DMS 273 treated with DMSO at 0.1 percent for 48 hours (cell line): ENCODE measurements around the gene KCNJ16.

Source experiments
- DNase-seq: peaks from one replicate; lab custom pipeline; 2025; lab: John Stamatoyannopoulos, UW

Gene KCNJ16

DNA sequence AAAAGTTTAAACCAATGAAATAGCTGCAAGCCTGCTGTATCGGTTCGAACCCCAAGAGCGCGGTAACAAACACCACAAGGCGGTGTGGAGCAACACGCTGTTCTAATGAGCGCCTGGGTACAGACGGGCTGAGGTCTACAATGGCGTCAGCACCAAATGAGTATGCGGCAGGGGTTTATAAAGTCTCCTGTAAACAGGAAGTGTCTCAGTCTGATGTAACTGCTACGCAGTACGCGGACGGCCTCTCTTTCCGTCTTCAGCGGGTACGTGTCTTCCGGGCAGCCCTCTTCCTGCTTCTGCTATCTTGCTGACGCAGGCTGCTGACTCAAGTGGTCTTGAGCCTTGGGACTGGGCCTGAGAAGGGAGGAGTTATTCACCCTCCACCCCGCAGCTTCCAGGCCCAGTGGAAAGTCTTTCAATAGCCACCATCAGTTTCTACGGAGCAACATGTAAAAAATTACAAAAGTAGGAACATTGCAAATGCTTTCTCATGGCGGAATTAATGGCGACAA is 53.8 kb downstream of the KCNJ16 start:
- no peak for DNase-seq

DNA sequence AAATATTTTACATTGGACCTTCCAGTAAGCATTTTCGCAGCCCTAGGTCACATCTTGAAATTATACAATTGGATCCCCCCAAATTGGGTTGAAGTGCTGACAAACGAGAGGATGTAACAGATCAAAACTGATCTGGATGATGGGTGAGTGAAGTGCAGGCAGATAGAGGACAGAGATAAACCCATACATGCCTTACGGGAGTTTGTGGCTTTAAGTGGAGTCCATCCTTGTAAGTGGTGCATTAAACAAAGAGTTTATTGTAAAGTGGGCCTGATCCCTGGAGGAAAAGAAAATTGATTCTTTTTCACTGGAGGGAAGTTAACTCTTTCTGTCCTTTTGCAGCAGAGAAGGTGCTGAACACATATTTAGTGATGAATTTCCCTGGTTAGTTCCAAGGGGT is 55.3 kb downstream of the KCNJ16 start:
- DNase-seq = no peak

DNA sequence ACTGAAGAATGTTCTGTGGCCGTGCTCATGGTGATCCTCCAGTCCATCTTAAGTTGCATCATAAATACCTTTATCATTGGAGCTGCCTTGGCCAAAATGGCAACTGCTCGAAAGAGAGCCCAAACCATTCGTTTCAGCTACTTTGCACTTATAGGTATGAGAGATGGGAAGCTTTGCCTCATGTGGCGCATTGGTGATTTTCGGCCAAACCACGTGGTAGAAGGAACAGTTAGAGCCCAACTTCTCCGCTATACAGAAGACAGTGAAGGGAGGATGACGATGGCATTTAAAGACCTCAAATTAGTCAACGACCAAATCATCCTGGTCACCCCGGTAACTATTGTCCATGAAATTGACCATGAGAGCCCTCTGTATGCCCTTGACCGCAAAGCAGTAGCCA is 57.5 kb downstream of the KCNJ16 start:
- no peak for DNase-seq

DNA sequence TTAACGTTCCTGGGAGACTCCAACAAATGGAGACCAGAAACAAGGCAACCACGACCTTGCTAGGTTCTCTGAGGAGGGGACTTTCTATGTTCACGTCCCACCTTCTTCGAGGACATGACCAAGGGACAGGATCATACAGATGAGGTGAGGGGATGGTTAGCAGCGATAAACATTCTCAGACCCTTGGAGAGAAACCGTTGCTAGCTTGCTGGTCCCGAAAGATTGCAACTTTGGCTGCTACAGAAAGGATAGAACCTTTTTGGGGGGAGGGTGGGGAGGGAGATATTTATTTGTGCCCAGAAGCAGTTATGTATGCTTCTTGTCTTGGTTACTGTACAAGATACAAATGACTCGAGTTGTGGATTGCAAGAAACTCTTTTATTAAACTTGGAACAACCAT is 59.0 kb downstream of the KCNJ16 start:
- DNase-seq = no peak

DNA sequence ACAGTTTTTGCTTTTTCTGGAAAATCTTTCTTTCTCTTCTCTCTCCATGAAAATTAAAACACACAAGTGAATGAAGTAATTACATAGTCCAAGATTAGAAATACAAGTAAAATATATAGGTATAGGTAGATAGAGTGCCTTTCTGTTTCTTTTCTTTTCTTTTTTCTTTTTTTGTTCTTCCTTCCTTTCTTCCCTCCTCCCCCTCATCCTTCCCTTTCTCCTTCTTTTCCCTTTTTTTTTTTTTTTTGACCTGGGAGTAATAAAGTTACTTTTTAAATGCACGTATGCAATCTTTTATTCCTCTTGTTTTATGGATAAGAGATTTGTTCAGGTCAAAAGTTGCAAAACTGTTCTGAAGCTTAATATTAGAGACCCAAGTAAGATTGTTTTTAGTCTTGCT is 59.8 kb downstream of the KCNJ16 start:
- DNase-seq = no peak

DNA sequence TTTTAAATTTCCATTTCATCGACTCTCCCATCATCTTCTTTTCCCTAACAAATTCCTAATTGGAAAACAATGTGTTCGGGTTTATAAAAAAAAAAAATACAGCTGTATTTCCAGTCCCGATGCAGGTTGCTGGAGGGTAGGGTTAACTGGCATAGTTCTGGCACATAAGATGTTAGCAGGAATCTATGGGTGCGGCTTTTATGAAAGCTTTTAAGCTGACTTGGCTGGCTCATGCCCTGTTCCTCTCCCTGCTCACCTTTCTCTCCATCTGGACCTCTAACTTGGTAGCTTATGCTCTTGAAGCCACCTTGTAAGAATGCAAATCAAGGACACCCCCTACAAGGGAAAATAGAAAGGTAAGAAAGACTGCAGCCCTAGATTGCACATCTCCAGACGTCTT is 61.1 kb downstream of the KCNJ16 start:
- DNase-seq = no peak

DNA sequence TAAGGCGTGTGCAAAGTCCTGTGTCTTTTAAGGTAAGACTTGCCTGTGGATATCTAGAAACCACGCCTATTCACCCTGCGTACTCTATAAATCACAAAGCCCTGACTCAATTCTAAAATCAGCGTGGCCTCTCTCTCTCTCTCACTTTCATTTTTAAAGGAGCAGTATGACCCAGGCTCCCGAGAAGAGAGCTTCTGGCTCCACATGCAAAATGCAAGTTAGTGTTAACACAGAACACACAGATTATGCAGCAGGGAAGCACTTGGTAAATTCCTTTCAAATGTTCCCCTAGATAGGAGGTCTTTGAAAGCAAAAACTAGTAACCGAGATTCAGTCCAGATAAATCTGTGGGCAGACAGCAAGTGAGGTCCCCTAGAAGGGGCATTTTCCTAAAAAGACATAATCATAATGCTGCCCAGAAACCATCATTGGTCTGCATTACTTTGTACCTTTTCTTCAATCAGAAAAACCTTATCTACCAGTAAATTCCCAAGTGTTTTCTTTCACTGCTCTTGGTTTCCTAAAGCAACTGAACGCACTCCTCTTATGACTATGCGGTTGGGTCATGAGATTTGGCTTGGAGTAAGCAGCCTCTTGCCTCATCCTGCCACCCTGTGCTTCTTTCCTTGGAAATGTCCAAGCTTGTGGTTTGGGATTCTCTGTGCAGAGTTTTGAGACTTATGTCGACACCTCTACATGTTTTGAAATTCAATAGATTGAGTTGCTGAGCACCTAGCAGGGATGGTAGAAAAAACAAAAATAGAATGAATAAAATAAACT is 62.6 kb downstream of the KCNJ16 start:
- no peak for DNase-seq

DNA sequence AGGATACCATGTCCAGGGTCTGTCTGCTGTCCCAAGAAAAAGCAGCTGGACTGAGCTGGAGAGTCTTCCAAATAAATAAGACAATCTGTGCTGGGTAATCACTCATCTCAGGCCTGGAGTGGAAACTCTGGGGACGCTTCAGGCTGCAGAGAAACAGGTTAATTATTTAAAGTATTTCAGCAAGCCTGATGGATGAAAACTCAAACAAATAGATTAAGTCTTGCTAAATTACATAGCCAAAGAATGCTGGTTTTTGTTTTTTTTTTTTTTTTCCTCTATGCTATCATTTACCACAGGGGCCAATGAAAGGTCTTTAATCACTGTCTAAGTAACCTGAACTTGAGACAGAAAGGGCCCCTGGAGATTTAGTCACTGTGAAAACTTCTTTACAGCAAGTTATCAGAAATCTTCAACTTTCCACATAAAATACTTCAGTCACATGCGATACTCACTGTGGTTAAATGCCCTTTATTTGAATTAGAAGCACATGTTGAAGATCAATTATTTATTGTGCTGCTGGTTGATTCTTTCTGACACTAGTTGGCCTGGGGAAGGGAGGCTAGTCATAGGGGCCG is 63.4 kb downstream of the KCNJ16 start:
- no peak for DNase-seq

DNA sequence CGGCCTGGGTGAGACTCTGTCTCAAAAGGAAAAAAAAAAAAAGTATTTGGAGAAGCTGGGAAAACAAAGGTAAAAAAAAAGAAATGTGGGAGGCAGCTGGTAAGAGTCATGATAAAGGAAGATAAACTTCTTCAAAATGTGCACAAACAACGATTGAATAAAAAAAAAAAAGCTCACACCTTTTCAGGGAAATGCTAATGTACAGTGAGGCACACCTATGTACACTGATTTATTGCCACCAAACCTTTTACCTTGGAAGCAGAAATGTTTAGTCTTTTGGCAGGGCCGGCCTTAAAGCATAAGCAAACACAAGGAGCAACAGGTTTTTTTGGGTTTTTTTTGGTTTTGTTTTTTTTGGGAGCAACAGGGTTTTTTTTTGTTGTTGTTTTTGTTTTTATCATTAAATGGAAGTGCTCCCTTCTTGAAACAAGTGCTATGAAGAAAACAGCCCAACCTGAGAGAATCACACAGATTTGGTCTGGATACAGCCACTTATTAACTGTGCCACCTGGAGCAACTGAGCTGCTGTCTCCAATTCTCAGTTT is 64.5 kb downstream of the KCNJ16 start:
- no peak for DNase-seq

DNA sequence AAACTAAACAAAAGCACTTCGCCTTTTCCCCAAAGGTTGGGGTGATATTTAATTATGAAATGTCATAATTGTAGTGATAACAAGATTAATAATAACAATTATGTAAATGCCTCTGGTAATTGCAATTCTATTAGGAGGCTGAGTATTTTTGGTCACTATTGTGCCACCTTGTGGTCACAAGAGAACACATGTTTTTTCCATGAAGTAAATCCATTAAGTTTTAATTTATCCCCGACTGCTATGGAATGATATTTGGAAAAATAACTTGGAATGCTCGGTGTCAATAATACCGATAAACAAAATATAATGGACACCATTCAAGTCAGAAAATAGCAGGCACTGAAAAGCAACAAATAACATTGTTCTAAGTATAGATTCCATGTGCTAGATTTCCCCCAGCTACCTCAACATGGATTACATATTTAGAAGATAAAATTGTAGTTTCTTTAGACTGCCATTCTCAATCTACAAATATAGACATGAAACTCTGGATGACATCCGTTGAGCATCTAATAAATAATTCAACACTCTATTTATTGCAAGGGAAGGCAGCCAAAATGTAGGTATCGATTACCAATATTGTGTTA is 69.3 kb downstream of the KCNJ16 start:
- DNase-seq = no peak

DNA sequence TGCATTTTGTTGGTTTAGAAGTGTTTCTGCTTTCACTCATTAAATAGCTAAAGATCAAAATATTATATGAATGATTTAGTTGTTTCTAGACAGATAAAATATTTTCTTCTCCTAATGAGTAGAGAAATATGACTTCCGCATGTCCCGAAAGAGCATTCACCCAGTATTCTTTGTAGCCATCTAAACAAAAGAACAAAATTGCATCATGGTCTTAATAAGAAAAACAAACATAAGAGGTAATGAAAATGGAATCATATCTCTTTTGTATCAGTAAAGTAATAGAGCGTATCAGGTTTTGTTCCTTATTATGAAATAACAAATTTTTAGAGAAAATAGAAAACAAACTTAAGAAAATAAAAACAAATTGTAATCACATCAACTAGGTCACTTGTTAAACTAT is 78.2 kb downstream of the KCNJ16 start:
- no peak for DNase-seq

DNA sequence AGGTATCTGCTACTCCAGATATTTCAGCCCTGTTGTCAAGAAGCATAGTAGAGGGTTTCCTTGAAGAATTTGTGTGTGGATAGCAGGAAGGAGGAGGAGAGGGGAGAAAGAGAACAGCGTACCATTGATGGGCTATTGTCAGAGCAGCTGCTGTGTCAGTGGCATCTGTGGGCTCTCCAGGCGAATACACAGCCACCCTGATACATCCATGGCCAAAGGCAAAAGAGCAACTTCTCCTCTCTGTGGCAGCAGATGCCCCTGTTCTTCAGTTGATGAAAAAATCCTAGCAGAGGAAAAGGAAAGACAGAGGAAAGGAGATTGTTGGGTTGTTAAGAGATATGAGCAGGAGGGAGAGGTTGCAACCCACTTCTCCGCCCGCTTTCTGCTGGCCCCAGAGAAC is 82.1 kb downstream of the KCNJ16 start:
- no peak for DNase-seq

DNA sequence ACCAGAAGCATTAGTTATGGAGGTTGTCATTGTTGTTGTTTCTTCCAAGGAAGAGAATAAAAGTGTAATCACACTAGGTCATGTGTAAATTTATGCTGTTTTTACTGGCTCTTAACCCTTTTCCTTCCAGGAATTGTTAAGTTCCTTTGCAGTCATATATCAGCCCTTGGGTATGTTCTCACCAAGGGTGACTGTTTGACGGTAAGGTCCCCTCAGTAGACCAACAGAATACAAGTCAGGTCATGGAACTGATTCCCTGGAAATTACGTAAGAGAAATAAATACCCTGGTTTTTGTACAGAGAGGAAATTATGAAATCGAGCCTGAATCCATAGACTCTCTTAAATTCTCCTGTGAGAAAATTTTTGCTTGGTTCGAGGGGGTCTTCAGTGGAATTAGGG is 83.2 kb downstream of the KCNJ16 start:
- DNase-seq = no peak

DNA sequence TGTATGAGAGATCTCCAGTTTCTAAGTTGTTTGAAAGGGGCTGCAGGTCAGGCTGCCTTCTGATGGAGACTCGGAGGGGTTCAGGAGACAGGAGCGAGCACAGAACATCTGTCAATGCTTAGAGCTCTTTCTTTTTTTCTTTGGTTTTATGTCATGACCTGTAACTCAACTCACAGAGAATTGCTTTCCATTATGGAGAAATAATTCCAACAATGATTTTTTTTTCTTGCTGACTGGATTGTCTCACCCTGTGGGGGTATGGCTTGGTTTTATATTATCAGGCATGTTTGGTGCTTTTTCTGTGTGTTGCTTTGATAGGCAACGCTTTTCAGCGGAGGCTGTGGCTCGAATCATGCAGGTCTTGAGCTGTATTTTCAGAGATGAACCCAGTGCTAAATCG is 83.6 kb downstream of the KCNJ16 start:
- no peak for DNase-seq

DNA sequence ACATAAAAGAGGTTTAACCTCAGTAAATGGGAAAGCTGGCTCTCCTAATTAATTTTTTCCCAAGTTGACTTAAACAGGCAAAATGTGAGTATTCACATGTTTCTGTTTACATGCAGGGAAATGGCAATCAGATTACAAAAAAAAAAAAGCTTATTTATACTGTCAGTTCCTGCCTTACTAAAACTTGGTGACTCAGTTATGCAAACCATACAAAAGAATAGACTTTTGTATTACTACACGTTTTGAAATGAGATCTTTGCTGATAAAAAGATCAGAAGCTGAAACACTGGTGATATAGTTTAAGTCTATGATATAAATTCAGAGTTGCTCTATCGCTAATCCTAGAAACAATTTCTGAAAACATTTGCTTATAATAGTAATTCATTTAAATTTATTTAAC is 85.0 kb downstream of the KCNJ16 start:
- DNase-seq = no peak

DNA sequence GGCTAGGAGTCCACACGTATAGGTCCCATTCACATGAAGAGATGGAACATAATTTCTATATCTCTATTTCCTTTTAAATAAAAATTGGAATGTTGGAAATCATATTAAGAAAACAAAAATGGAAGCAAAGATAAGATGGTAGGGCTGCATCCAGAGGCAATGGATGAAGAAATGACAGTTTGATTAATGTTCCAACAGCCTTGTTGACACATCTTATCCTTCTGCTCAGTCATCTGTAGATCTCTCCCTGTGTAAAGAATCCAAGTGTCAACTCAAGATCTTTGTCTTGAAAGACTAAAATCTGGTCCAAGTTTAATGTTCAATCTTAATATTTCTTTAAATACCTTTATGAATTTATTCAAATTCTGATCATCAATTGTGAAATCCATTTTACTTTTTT is 86.5 kb downstream of the KCNJ16 start:
- DNase-seq = no peak

DNA sequence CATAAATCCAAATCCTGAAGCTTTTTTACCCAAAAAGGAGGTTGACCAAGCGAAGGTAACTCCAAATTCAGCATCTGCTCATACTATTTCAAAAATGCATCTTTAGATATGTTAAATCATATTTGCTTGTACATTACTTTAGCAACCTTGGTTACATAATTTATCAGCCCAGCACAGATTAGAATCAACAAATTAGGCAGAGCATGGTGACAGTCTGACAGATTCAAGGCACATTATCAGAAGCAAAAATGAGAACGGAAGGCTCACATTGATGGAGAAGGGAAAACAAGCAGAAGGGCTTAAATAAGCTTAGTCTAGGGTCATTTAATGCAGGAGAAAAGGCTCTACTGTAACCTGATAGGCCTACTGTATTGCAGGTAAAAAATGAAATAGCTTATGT is 90.4 kb downstream of the KCNJ16 start:
- DNase-seq = no peak

DNA sequence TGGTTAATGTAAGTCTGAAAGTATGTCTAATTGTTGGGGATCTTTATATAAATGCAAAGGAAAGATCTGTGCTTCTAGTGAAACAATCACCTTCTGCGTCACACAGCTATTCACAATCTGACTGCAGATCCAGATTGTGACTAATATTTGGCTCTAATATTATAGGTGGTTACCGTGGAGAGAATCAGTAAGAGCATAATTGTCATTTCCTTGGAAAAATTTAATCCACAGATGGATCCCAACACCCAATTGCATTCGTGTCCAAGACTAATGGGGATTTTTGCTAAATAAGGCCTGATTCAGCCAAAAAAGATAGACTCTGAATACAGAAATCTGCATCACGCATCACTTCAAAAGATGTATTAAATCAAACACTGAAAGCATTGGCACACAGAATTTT is 91.6 kb downstream of the KCNJ16 start:
- DNase-seq = no peak

DNA sequence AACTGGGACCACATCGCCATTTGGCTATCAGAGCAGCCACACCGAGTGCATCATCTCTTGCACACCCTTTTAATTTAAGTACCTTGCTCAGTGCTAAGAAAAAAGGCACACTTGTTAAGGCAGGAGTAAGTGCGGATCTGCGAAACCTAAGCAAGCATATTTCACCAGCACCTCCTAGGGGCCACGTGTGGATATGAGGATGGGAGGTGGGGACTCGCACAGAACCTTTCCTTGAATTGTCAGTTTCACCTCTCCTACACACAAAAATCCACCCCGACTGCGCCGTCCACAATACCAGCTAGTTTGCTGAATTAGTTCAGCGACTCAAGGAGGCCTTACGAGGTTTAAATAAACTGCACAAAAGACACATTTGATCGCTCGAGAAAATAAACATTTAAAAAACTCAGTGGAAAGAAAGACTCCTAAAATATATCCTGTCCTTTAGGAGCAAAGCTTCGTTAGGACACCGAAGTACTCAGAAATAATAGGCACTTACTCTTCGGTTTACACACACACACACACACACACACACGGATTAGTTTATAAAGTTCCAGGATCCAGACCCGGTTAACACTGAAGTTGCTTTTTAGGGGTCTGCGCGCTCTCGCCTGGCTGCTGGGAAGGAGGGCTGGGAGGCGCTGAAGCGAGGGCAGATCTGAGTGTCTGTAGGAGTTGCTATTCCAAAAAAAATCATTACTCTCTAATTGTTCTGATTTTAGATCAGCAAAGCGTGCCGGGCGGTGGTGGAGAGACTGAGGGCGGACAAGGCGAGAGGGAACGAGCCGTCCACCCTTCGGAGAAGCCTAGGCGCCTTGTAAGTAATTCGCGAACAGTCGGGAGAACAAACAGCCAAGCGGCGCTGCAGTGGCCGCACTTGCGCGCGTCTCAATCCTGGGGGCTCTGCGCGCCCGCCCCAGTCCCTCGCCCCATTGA is 93.3 kb downstream of the KCNJ16 start:
- DNase-seq = peak; percentile 26

DNA sequence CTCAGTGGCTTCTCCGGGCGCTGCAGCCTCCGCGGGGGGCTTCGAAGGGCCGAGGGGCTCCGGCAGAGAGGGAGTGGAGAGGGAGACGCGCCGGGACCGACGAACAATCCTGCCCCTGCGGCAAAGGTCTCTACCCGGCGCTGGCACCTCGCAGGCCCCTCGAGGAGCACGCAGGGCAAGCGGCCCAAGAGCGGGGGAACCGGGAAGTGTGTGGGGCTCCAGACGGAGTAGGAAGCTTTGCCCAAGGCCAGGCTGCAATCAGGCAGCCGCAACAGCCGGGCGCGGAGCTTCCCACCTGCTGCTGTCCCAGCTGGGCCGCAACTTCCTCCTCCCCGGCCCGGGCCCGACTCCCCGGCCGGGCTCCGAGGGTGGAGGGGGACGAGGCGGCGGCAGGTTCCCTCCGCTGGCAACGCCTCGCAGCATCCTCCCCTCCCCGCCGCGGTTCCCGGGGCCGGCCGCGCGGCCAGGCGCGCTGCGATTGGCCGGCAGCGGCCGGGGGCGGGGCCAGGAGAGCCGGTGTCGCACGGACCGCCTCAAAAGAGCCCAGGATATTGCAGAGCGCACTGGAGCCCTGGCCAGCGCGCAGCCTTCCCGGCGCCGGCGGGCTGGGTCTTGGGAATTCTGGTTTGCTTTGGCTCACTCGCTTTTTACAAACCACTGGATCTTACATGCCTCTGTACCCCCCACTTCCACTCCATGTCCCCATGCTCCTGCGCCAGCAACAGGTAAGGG is 94.1 kb downstream of the KCNJ16 start, which contains the start of gene KCNJ2:
Gene KCNJ2, plus strand, starts transcription at position 556 of the 732 bp plus-strand sequence. CDS start 5,508 bp downstream, outside the sequence.
- peak; percentile 80 for DNase-seq
